Activated naive CD4-positive, alpha-beta T cell treated with Interleukin-2 at 50 U/mL for 16 hours (primary cell): ENCODE data around the gene KPNA5.
"Not testable (repeated sequence)": the region's sequence is repeated elsewhere in the genome, so short reads cannot be mapped to it uniquely, and the experiment has no call there.

ENCODE experiments used
- DNase-seq: peaks from one replicate; pipeline ENCODE4 v3.0.0-alpha.2; 2020

Gene KPNA5

GRCh38 chr6:116680880-116681672, at the start of gene KPNA5:
Gene KPNA5, plus strand, starts transcription at chr6:116681211. Its CDS starts 124 bp downstream, at chr6:116681335.
- peak; percentile 95 for DNase-seq

GRCh38 chr6:116631379-116631990, 49.5 kb upstream of the KPNA5 start:
- DNase-seq, result no peak

GRCh38 chr6:116633685-116634084, 47.3 kb upstream of the KPNA5 start:
- no peak for DNase-seq

GRCh38 chr6:116648156-116648555, 32.9 kb upstream of the KPNA5 start:
- DNase-seq, result no peak

GRCh38 chr6:116649129-116649528, 31.9 kb upstream of the KPNA5 start:
- no peak for DNase-seq

- DNase-seq, result no peak
Measured at GRCh38 chr6:116651916-116652315, 29.1 kb upstream of the KPNA5 start.

GRCh38 chr6:116661594-116661993, 19.4 kb upstream of the KPNA5 start:
- DNase-seq, result no peak

GRCh38 chr6:116662202-116662601, 18.8 kb upstream of the KPNA5 start:
- no peak for DNase-seq

- no peak for DNase-seq
Measured at GRCh38 chr6:116663308-116663707, 17.7 kb upstream of the KPNA5 start.

GRCh38 chr6:116664169-116664568, 16.8 kb upstream of the KPNA5 start:
- not testable (repeated sequence) for DNase-seq

GRCh38 chr6:116665464-116665863, 15.5 kb upstream of the KPNA5 start:
- no peak for DNase-seq

- no peak for DNase-seq
Measured at GRCh38 chr6:116666869-116667268, 14.1 kb upstream of the KPNA5 start.

GRCh38 chr6:116667623-116668022, 13.4 kb upstream of the KPNA5 start:
- DNase-seq, result no peak

- DNase-seq, result no peak
Measured at GRCh38 chr6:116672306-116672705, 8.7 kb upstream of the KPNA5 start.

GRCh38 chr6:116676021-116676420, 5.0 kb upstream of the KPNA5 start:
- DNase-seq, result no peak

GRCh38 chr6:116682334-116682712, 1.3 kb downstream of the KPNA5 start:
- DNase-seq, result peak; percentile 34

- no peak for DNase-seq
Measured at GRCh38 chr6:116685437-116685993, 4.5 kb downstream of the KPNA5 start.

- DNase-seq, result not testable (repeated sequence)
Measured at GRCh38 chr6:116686475-116687101, 5.6 kb downstream of the KPNA5 start.

- no peak for DNase-seq
Measured at GRCh38 chr6:116691154-116691553, 10.1 kb downstream of the KPNA5 start.

GRCh38 chr6:116692873-116693272, 11.9 kb downstream of the KPNA5 start:
- not testable (repeated sequence) for DNase-seq

- not testable (repeated sequence) for DNase-seq
Measured at GRCh38 chr6:116693275-116693674, 12.3 kb downstream of the KPNA5 start.

- DNase-seq, result no peak
Measured at GRCh38 chr6:116695401-116695800, 14.4 kb downstream of the KPNA5 start.

- DNase-seq, result no peak
Measured at GRCh38 chr6:116697480-116697879, 16.5 kb downstream of the KPNA5 start.

- not testable (repeated sequence) for DNase-seq
Measured at GRCh38 chr6:116703888-116704287, 22.9 kb downstream of the KPNA5 start.
